IPS-NIHi11 (cell line): ENCODE data around the gene CMPK2.

ENCODE experiments used
- DNase-seq: peaks from one replicate; pipeline ENCODE4 v3.0.0; 2012; ENCODE audit warnings: mixed read lengths, low spot score

CMPK2 gene

GRCh38 chr2:6810961-6811360, 54.7 kb downstream of the CMPK2 start:
- DNase-seq, result no peak

- no peak for DNase-seq
Observed at GRCh38 chr2:6808426-6808825, 57.3 kb downstream of the CMPK2 start.

DNA sequence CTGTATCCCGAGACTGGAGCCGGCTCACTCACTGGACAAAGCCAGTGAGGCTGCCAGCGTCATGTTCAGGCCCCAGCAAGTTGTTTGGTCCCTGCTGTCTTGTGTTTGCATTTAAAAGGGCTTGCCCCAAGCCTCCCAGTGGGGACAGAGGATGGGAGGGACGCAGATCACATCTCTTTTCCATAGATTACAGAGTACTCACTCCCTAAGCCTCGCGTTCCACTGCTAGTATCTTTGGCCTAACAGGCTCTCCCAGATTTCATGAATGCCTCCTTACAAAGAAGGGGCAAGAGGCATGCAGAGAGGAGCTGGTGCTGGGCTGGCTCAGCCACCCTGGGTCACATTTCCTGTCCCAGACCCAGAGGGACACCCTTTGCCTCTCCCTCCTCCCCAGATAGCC, 59.1 kb downstream of the CMPK2 start:
- DNase-seq, result peak; percentile 70

DNA sequence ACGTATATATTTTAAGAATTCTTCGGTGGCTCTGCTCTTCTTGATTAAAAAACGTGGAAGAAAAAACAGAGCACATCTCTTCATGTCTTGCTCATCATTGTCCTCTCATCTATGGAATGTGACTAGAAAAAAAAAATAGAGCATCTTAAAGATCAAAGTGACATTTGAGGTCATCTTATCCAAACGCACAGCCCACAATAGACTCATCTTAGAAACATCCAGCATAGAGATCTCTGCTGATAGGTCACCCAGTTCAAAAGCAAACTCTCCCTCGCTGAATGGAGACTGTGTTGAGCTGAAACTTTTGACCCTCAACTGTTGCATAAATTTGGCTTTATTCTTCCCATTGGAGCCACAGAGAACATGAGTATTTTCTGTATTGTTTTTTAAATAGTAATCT, 65.2 kb downstream of the CMPK2 start:
- DNase-seq, result no peak
